ENCODE measurements around the gene FMNL3. TPM values are rescaled to one million over a fixed set of nuclear protein-coding genes. Genes with fewer than 3 reads are reported as not detected.

Gene FMNL3
- total RNA-seq, 2 donors from 2014 or later = 3.0 to 6.2 TPM

- Histone ChIP-seq H3K4me3 (no peak overlapping the region), H3K4me1 (no peaks in the 10 kb centered on the region), H3K9me3 (no peaks in the 10 kb centered on the region), H3K36me3 (replicated peaks in 1 of 2; ENCODE audit: insufficient read depth in 1 of 2, low read depth in 2 of 2) (peaks cover 0 to 3% of the 10 kb centered on the region in 2 donors), H3K27me3 (no peaks in the 10 kb centered on the region), H3K27ac (no peak overlapping the region)
- DNase-seq (no peak), ATAC-seq (no peak)
- WGBS, 2 donors = 78 to 90% methylated on average over 1 to 2 of the region's 2 CpGs
- intact Hi-C loops (cut with DNase I) = no loop called here
- no peak for TF ChIP-seq CTCF (IDR thresholded peaks at IDR 0.05)
- no peak for TF ChIP-seq POLR2A (IDR thresholded peaks at IDR 0.05)
Observed at GRCh38 chr12:49633703-49634345, 73.4 kb downstream of the FMNL3 start.

- no peaks in the 10 kb centered on the region for H3K4me1 ChIP-seq
- DNase-seq (no peak), ATAC-seq (no peak)
- intact Hi-C loops (cut with DNase I) = no loop called here
- H3K36me3 ChIP-seq (replicated peaks in 1 of 2; ENCODE audit: insufficient read depth in 1 of 2, low read depth in 2 of 2) = peaks cover 0 to 3% of the 10 kb centered on the region in 2 donors
- no peak for TF ChIP-seq POLR2A (IDR thresholded peaks at IDR 0.05)
- no peak for TF ChIP-seq CTCF (IDR thresholded peaks at IDR 0.05)
- no peak overlapping the region for H3K27ac ChIP-seq
- no peak overlapping the region for H3K4me3 ChIP-seq
- 88 to 90% methylated on average over 3 to 8 of the region's 8 CpGs for WGBS, 2 donors
- H3K9me3 ChIP-seq = no peaks in the 10 kb centered on the region
- H3K27me3 ChIP-seq = no peaks in the 10 kb centered on the region
Observed at GRCh38 chr12:49632986-49633702, 74.1 kb downstream of the FMNL3 start.

GRCh38 chr12:49632401-49632800 lies 74.8 kb downstream of the FMNL3 start:
- intact Hi-C loops (cut with DNase I) = no loop called here
- no peak for ATAC-seq
- DNase-seq = no peak
- TF ChIP-seq POLR2A (IDR thresholded peaks at IDR 0.05) = no peak
- no peak for TF ChIP-seq CTCF (IDR thresholded peaks at IDR 0.05)
- H3K36me3 ChIP-seq (replicated peaks in 1 of 2; ENCODE audit: insufficient read depth in 1 of 2, low read depth in 2 of 2) = peaks cover 0 to 3% of the 10 kb centered on the region in 2 donors
- 97 to 100% methylated on average over 3 to 9 of the region's 9 CpGs for WGBS, 2 donors
- no peak overlapping the region for H3K4me3 ChIP-seq
- H3K27me3 ChIP-seq = no peaks in the 10 kb centered on the region
- no peaks in the 10 kb centered on the region for H3K9me3 ChIP-seq
- H3K27ac ChIP-seq = no peak overlapping the region
- no peaks in the 10 kb centered on the region for H3K4me1 ChIP-seq

GRCh38 chr12:49631336-49631907 lies 75.8 kb downstream of the FMNL3 start:
- no peak overlapping the region for H3K27ac ChIP-seq
- TF ChIP-seq POLR2A (IDR thresholded peaks at IDR 0.05) (no peak), CTCF (IDR thresholded peaks at IDR 0.05) (no peak)
- ATAC-seq (no peak), DNase-seq (no peak)
- no peak overlapping the region for H3K4me3 ChIP-seq
- peaks cover 0 to 3% of the 10 kb centered on the region in 2 donors for H3K36me3 ChIP-seq (replicated peaks in 1 of 2; ENCODE audit: insufficient read depth in 1 of 2, low read depth in 2 of 2)
- no peaks in the 10 kb centered on the region for H3K27me3 ChIP-seq
- H3K4me1 ChIP-seq = no peaks in the 10 kb centered on the region
- 90 to 91% methylated on average over 6 of the region's 6 CpGs for WGBS, 2 donors
- intact Hi-C loops (cut with DNase I) = no loop called here
- H3K9me3 ChIP-seq = no peaks in the 10 kb centered on the region

Data from body of pancreas (tissue), 4 donors.